TTC549 (cell line): Measurements from ENCODE around the gene NUSAP1.
"Not testable (repeated sequence)": the region's sequence is repeated elsewhere in the genome, so short reads cannot be mapped to it uniquely, and the experiment has no call there.

Source experiments
- FAIRE-seq: peaks from 2 replicates; lab custom pipeline; 2012; peaks lifted over from hg19 to GRCh38; lab: Jason Lieb, UNC

The NUSAP1 gene

DNA sequence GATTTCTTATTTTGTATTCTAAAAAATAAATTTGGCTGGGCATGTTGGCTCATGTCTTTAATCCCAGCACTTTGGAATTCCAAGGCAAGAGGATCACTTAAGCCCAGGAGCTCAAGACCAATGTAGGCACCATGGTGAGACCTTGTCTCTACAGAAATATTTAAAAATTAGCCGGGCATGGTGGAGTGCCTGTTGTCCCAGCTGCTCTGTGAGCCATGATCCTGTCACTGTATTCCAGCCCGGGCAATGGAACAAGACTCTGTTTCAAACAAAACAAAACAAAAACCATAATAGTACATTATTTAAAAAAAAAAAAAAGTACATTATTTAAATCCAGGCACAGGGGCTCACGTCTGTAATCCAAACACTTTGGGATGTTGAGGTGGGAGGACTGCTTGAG lies 78.8 kb downstream of the NUSAP1 start:
- FAIRE-seq, result no peak

- no peak for FAIRE-seq
Measured at GRCh38 chr15:41416128-41416741, 83.6 kb downstream of the NUSAP1 start.

DNA sequence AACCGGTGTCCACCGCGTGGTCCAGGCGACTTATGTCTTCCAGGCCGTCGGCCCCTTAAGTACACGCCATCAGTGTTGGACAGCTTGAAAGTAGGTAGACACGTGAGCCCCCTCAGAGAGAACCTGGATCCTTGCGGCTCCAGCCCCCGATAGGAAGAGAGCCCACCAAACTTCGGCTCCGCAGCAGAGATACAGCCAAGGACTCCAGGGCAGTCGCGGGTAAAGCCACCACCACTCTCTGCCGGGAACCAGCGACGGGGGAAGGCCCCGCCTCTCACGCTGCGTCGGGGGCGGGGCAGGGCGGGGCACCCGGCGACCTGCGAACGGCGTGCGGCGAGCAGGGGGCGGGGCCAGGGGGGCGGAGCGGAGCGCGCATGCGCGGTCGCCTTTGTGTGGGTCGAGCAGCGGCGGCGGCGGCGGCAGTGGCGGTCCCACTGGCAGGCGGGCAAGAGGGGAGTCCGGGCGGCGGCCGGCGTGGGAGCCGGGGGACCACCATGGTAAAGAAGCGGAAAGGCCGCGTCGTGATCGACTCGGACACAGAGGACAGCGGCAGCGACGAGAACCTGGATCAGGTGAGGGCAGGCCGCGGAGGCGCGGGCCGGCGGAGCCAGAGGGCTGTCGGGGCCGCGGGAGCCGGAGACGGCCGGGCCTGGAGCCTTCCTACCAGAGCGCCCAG lies 84.2 kb downstream of the NUSAP1 start, which contains the start of gene RTF1:
Gene RTF1 (plus strand): TSS at position 354 of the 676 bp plus-strand sequence. CDS start 21 bp downstream, at position 375.
- FAIRE-seq, result no peak

DNA sequence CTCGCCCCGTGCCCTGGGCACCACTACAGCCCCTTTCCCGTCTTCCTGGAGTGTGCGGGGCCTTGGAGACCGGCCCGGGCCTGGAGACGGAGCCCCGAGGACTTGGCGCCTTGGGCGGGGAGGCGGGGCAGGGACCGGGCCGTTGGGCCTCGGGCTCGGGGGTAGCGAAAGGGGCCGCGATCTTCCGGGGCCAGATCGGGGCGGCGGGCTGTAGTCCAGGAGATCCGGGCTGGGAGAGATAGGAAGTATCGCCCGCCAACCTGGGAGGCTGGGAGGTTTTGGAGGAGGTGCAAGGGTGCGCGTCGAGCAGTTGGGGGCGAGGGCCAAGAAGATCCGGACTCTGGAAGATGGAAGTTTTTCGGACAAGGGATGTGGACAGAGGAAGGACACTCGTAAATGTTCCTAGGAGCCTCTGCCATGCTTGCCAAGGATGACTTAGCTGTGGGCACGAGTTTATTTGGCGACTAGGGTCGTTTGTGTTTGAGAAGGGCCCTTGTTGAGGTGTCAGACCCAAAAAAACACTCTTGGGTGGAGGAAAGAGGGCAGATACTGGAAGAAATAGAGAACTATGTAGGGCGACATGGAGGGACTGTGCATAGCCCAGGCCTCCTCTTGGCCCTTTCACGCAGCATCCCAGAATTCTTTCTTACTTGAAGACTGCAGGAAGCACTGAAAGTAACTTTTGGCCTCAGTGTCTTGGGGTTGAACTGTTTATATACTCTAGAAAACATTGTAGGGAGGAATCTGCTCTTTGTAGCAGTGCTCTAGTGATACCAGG lies 84.9 kb downstream of the NUSAP1 start:
- FAIRE-seq, result no peak

DNA sequence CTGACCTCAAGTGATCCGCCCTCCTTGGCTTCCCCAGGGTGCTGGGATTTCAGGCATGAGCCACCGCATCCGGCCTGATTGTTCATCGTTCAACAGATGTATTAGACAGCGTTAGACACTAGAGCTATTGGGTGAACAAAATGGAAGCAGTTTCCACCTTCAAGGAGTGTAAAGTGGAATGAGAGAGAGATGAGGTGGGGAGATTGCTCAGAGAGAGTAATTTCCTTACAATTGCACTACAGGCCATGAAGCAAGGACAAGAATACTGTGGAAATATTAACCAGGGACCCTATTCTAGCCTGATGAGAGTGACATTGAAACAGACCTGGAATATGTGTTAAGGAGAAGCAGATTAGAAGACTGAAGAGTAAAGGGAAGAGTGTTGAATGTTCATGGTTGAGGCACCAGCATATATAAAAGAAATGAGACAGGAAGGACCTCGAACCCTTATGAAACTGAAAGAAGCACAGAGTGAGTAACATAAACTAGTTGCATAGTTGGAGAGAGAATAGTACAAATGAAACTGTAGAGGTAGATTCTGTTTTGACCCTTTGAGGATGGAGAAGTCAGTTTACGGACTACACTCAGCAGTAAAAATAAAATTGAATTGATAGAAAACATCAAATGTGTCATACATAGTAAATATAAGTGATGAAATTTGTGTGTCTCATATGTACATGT lies 91.4 kb downstream of the NUSAP1 start:
- no peak for FAIRE-seq

DNA sequence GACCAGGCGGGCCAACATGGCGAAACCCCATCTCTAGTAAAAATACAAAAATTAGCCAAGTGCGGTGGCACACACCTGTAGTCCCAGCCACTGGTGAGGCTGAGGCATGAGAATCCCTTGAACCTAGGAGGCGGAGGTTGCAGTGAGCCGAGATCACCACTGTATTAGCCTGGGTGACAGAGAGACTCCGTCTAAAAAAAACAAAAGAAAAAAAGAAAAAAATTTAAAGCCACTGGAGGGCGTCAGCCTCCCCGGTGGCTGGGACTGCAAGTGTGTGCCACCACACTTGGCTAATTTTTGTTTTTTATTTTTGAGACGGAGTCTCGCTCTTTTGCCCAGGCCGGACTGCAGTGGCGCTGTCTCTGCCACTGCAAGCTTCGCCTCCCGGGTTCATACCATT lies 92.1 kb downstream of the NUSAP1 start:
- no peak for FAIRE-seq

- not testable (repeated sequence) for FAIRE-seq
Measured at GRCh38 chr15:41425907-41426306, 93.2 kb downstream of the NUSAP1 start.

DNA sequence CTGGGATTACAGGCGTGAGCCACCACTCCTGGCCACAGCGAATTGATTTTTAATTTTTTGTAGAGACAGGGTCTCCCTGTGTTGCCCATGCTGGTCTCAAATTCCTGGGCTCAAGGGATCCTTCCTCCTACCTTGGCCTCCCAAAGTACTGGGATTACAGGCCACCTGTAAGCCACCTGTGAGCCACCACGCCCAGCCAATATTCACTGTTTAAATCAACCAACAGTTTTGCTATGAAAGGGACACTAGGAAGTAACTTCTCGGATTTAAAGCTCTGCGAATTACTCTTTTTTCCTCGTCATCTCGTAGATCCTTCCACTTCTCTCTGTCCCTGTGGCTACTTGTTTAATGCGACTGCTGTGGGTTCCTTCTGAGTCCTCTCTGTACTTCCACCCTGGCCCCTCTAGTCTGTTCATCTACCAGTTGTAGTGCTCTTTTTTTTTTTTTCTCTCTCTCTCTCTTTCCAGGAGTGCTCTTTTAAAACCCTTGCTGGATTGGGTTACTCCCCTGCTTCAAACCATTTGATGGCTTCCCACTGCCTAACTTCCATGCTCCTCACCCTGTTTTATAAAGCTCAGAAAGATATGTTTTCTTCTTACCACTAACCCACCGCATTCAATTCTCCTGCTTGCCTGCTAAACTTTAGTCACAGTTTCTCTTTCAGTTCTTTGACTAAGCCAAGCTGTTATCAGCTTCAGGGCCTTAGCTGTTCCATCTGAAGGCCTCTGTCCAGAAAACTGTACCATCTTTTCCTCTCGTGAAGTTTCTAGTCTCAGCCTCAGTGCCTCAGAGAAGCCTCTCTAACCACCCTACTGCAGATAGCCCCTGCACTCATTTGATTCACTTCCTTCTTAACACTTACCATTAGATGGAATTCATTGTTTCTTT lies 96.6 kb downstream of the NUSAP1 start:
- no peak for FAIRE-seq
